Measurements from ENCODE around the gene HDGFL2. TPM values are rescaled to one million over a fixed set of nuclear protein-coding genes. Genes with fewer than 3 reads are reported as not detected.
A peak's percentile ranks its signal among the peaks of the same experiment; 100 is the strongest.

HDGFL2 gene
- total RNA-seq, 2 experiments from 2014 or later = 17.2 to 18.0 TPM

DNA sequence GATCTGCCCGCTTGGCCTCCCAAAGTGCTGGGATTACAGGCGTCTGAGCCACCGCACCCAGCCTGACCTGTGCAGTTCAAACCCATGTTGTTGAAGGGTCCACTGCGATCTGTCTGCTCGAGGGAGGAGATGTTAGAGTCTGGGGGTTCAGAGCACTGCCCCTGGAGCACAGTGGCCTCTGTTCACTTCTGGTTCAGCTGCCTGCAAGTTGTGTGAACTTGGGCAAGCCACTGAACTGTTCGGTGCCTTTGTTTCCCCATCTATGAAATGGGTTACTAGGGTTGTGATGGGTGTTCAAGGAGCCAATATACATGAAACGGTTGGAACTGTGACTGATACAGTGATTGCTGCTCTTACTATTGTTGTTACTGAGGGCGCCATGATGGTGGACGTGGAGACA is 61.2 kb downstream of the HDGFL2 start:
- H3K27me3 ChIP-seq (ENCODE audit: control insufficient read depth in 1 of 2, insufficient read depth in 2 of 2, low read length in 2 of 2) = peaks cover 13 to 19% of the 10 kb centered on the region in 2 experiments

DNA sequence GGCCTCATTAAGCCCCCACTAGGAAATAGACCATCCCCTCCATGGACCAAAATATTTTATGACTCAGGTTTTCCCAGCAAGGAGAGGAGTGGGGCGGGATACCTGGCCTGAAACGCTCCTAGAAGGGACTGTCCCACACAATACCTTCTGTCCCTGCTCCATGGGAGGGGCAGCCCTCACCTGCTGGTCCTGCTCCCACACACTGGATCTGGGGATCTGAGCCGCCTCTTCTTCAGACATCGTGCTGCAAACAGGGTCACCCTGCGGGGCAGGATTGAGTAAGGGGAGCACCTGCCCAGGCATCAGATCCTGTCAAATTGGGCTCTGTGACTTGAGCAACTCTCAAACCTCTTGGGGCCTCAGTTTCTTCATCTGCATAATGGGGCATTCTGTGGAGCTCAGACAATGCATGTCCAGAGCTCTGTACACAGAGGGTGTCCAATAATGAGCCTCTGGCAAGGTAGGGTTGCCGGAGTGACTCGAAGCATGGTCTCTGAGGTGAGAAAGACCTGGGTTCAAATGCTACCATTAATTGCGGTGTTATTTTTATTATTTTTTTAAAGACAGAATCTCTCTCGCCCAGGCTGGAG is 61.8 kb downstream of the HDGFL2 start:
- no peaks in the 10 kb centered on the region for H3K9me3 Mint-ChIP-seq

More for the DNA sequence above, 61.2 kb downstream of the HDGFL2 start:
- Histone ChIP-seq H3K4me1 (ENCODE audit: insufficient read depth, low read length) (peaks cover 11% of the 10 kb centered on the region), H3K27ac (ENCODE audit: low read depth in 1 of 2, low read length in 2 of 2) (no peak overlapping the region), H3K4me3 (ENCODE audit: low read length) (no peak overlapping the region), H3K36me3 (ENCODE audit: insufficient read depth, low read length) (no peaks in the 10 kb centered on the region), H3K9me3 (ENCODE audit: control insufficient read depth in 1 of 2, insufficient read depth in 1 of 2, low read length in 2 of 2) (peaks cover 0 to 6% of the 10 kb centered on the region in 2 experiments)
- H3K4me1 Mint-ChIP-seq (ENCODE audit: low read depth) = no peaks in the 10 kb centered on the region
- H3K27ac Mint-ChIP-seq = no peak overlapping the region
- ATAC-seq (ENCODE audit: poor library complexity) (no peak), DNase-seq (no peak)
- CTCF ChIA-PET = no interaction called here
- TF ChIP-seq, protein P1, sequence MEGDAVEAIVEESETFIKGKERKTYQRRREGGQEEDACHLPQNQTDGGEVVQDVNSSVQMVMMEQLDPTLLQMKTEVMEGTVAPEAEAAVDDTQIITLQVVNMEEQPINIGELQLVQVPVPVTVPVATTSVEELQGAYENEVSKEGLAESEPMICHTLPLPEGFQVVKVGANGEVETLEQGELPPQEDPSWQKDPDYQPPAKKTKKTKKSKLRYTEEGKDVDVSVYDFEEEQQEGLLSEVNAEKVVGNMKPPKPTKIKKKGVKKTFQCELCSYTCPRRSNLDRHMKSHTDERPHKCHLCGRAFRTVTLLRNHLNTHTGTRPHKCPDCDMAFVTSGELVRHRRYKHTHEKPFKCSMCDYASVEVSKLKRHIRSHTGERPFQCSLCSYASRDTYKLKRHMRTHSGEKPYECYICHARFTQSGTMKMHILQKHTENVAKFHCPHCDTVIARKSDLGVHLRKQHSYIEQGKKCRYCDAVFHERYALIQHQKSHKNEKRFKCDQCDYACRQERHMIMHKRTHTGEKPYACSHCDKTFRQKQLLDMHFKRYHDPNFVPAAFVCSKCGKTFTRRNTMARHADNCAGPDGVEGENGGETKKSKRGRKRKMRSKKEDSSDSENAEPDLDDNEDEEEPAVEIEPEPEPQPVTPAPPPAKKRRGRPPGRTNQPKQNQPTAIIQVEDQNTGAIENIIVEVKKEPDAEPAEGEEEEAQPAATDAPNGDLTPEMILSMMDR (IDR thresholded peaks at IDR 0.05) = no peak
- POLR2A ChIA-PET = no interaction called here
- intact Hi-C loops (cut with DNase I, micrococcal nuclease) = no loop called here
- H3K9me3 Mint-ChIP-seq = no peaks in the 10 kb centered on the region
- peaks cover 15% of the 10 kb centered on the region for H3K27me3 Mint-ChIP-seq
- H3K36me3 Mint-ChIP-seq (ENCODE audit: low read depth) = no peaks in the 10 kb centered on the region
- no peak overlapping the region for H3K4me3 Mint-ChIP-seq

DNA sequence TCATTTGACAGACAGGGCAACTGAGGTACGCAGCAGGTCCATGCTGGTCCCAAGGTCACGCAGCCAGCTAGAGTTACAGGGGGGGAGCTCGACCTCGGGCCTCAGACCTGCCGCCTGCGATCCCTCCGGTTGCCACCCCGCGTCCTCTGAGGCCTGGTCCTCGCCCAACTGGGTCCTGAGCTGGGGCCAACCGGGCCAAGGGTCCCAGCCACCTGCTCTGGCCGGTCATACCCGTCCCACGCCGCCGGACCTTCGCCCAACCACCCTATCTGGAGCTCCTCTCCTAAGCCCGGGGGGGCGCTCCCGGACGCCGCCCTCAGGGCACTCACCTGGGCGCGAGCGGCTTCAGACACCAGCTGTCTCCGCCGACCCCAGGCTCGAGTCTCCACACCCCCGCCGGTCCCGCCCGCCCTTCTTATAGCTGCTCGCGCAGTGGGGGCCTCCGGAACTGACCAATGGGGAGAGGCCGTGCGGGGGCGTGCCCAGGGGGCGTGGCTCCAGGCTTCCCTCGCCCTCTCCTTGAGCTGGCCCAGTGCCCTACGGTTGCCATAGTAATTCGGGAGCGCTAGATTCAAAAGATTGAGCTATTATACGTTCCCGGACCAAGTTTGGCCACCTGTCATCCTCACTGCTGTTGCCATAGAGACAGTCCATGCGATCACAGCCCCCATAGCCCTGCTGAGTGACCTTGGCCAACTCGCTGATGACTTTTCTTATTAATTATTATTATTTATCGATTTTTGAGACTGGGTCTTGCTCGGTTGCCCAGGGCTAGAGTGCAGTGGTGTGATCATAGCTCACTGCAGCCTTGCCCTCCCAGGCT is 63.0 kb downstream of the HDGFL2 start, which contains the start of gene PLIN5:
Gene PLIN5, minus strand, starts transcription at position 389 of the 823 bp plus-strand sequence. CDS start 1,150 bp downstream, outside the sequence.
- Mint-ChIP-seq H3K4me1 (ENCODE audit: low read depth) (no peaks in the 10 kb centered on the region), H3K4me3 (no peak within 1 kb of the TSS), H3K27me3 (peaks cover 31% of the 10 kb centered on the region), H3K36me3 (ENCODE audit: low read depth) (no peaks in the 10 kb centered on the region), H3K9me3 (no peaks in the 10 kb centered on the region), H3K27ac (no peak within 1 kb of the TSS)
- peak; percentile 37 for ATAC-seq (ENCODE audit: poor library complexity)
- TF ChIP-seq, protein P1 (IDR thresholded peaks at IDR 0.05) = no peak
- peaks cover 0 to 18% of the 10 kb centered on the region in 2 experiments for H3K9me3 ChIP-seq (ENCODE audit: control insufficient read depth in 1 of 2, insufficient read depth in 1 of 2, low read length in 2 of 2)
- H3K4me1 ChIP-seq (ENCODE audit: insufficient read depth, low read length) = peaks cover 16% of the 10 kb centered on the region
- ChIA-PET CTCF (interaction anchor here (1.2 to 2.4 kb wide), 2 partner anchors 10 to 12 kb away, joined by 3 to 6 read pairs; no protein-coding TSS in a partner anchor), POLR2A (interaction anchor here (1.2 kb wide), 1 partner anchor 10 kb away, joined by 3 read pairs; no protein-coding TSS in a partner anchor)
- DNase-seq = peak in 11 of 14 experiments; percentile 5 to 60 (median 31)
- no peak within 1 kb of the TSS for H3K27ac ChIP-seq (ENCODE audit: low read depth in 1 of 2, low read length in 2 of 2)
- H3K36me3 ChIP-seq (ENCODE audit: insufficient read depth, low read length) = no peaks in the 10 kb centered on the region
- intact Hi-C loops (cut with DNase I, micrococcal nuclease) = no loop called here
- H3K4me3 ChIP-seq (ENCODE audit: low read length) = peak within 1 kb of the TSS; percentile 7
- H3K27me3 ChIP-seq (ENCODE audit: control insufficient read depth in 1 of 2, insufficient read depth in 2 of 2, low read length in 2 of 2) = peaks cover 18 to 28% of the 10 kb centered on the region in 2 experiments

More for the DNA sequence above, 61.8 kb downstream of the HDGFL2 start:
- peaks cover 0 to 10% of the 10 kb centered on the region in 2 experiments for H3K9me3 ChIP-seq (ENCODE audit: control insufficient read depth in 1 of 2, insufficient read depth in 1 of 2, low read length in 2 of 2)
- POLR2A ChIA-PET = no interaction called here
- H3K4me1 Mint-ChIP-seq (ENCODE audit: low read depth) = no peaks in the 10 kb centered on the region
- peaks cover 19% of the 10 kb centered on the region for H3K27me3 Mint-ChIP-seq
- TF ChIP-seq, protein P1 (IDR thresholded peaks at IDR 0.05) = no peak
- no peak overlapping the region for H3K27ac Mint-ChIP-seq
- CTCF ChIA-PET = interaction anchor here (2.4 kb wide), 1 partner anchor 8 kb away, joined by 6 read pairs; no protein-coding TSS in a partner anchor
- no peak overlapping the region for H3K4me3 ChIP-seq (ENCODE audit: low read length)
- DNase-seq (no peak), ATAC-seq (ENCODE audit: poor library complexity) (no peak)
- no peak overlapping the region for H3K27ac ChIP-seq (ENCODE audit: low read depth in 1 of 2, low read length in 2 of 2)
- H3K36me3 ChIP-seq (ENCODE audit: insufficient read depth, low read length) = no peaks in the 10 kb centered on the region
- H3K36me3 Mint-ChIP-seq (ENCODE audit: low read depth) = no peaks in the 10 kb centered on the region
- H3K4me3 Mint-ChIP-seq = no peak overlapping the region
- intact Hi-C loops (cut with DNase I, micrococcal nuclease) = no loop called here
- H3K27me3 ChIP-seq (ENCODE audit: control insufficient read depth in 1 of 2, insufficient read depth in 2 of 2, low read length in 2 of 2) = peaks cover 13 to 19% of the 10 kb centered on the region in 2 experiments
- peaks cover 11% of the 10 kb centered on the region for H3K4me1 ChIP-seq (ENCODE audit: insufficient read depth, low read length)

All from CD4-positive, alpha-beta T cell (primary cell).